Vagina (tissue), 2 donors: ENCODE results near the gene GABRP. TPM values are rescaled to one million over a fixed set of nuclear protein-coding genes. Genes with fewer than 3 reads are reported as not detected.

Experiments
- DNase-seq, 2 donors: peaks; one replicate each; pipeline ENCODE4 v3.0.0-alpha.2; 2017; ENCODE audit errors: extremely low spot score in 2 of 2
- H3K27ac ChIP-seq: fragments of 200-600 bp; sonication (generic); one replicate; pipeline ENCODE4 v1.5.1; 2019
- H3K27me3 ChIP-seq: fragments of 200-600 bp; sonication (generic); one replicate; pipeline ENCODE4 v1.5.1; 2019
- H3K36me3 ChIP-seq, 2 donors: fragments of 200-600 bp; sonication (generic); one replicate each; pipeline ENCODE4 v1.5.1; 2017 to 2019
- H3K4me1 ChIP-seq: fragments of 200-600 bp; sonication (generic); one replicate; pipeline ENCODE4 v1.5.1; 2019
- H3K4me3 ChIP-seq, 2 donors: fragments of 200-600 bp; sonication (generic); 1 replicate in 1 of 2; 2 replicates in 1 of 2; pipeline ENCODE4 v1.5.1; 2016 to 2019
- H3K9me3 ChIP-seq: fragments of 200-600 bp; sonication (generic); one replicate; pipeline ENCODE4 v1.5.1; 2019
- POLR2A ChIP-seq, 2 donors: fragments of 450-650 bp; IDR thresholded peaks; one replicate each; pipeline ENCODE4 v1.6.1; 2017; ENCODE audit warnings: antibody characterized with exemption in 2 of 2, mild to moderate bottlenecking in 2 of 2, moderate library complexity in 2 of 2
- POLR2AphosphoS5 ChIP-seq, 2 donors: sonication (generic); formaldehyde crosslinking; IDR thresholded peaks; one replicate each; pipeline ENCODE4 v1.9.0; 2017; ENCODE audit warnings: antibody characterized with exemption in 2 of 2, mild to moderate bottlenecking in 2 of 2, low read depth in 1 of 2; ENCODE audit not compliant: insufficient read depth in 1 of 2
- intact Hi-C: fragments of 100-400 bp; cut with DNase I; formaldehyde crosslinking; loops from one replicate; pipeline ENCODE4 v1.15.1; 2023
- total RNA-seq: library from RNA; depleted of rRNA; stranded (reverse); fragments of >200 nt; gene quantifications from one replicate; pipeline ENCODE4 v1.2.3, GENCODE V29; 2016
- TF ChIP-seq, protein P1 (sequence below), 3 experiments: fragments of 450-650 bp in 2 of 3; fragments of 200-600 bp in 1 of 3; sonication (generic) in 1 of 3; IDR thresholded peaks; one replicate each; pipeline ENCODE4 v1.5.1; 2017 to 2019; ENCODE audit warnings: antibody characterized with exemption in 3 of 3, mild to moderate bottlenecking in 2 of 3, moderate library complexity in 2 of 3

GABRP gene
- total RNA-seq, 1 donor from 2014 or later: 20.6 TPM

DNA sequence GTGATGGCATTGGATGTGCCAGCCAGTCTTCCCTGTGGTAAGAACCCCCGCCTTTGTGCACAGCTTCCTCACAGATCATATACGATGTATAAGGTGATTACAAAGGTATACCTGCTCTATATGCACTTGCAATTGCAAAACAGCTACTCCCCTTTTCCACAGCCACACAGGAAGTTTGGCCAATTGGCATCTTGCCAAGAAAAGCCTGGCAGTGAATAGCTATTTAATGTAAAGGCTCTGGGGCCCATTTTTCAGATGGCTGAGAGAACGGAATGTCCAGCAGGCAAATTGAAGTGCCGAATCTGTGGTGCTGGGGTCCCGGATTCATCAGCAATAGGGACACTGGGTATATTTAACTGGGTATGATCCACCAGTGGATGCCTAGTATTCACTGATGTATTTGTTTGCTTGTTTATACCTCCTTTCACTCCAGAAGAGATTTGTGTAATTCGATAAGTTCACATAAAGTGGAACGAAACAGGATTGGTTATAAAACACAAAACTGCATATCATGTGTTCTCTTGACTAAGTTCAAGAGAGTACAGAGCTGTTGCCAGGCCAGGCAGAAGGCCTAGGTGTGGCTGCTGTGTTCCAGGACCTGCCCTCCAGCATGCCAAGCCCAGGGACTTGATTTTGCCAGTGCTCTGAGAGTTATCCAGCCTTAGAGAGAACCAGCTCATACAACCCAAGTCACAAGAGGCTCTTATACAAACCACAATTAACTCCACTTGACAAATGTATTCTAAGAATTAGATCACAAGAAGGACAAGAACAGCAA, 27.7 kb upstream of the GABRP start:
- Histone ChIP-seq H3K27ac (peak overlapping the region; percentile 16), H3K4me1 (peaks cover 30% of the 10 kb centered on the region), H3K27me3 (no peaks in the 10 kb centered on the region), H3K4me3 (no peak overlapping the region), H3K36me3 (no peaks in the 10 kb centered on the region), H3K9me3 (no peaks in the 10 kb centered on the region)
- TF ChIP-seq POLR2AphosphoS5 (IDR thresholded peaks at IDR 0.05; ENCODE audit: insufficient read depth in 1 of 2, low read depth in 1 of 2) (no peak), POLR2A (IDR thresholded peaks at IDR 0.05) (no peak)
- TF ChIP-seq, protein P1, sequence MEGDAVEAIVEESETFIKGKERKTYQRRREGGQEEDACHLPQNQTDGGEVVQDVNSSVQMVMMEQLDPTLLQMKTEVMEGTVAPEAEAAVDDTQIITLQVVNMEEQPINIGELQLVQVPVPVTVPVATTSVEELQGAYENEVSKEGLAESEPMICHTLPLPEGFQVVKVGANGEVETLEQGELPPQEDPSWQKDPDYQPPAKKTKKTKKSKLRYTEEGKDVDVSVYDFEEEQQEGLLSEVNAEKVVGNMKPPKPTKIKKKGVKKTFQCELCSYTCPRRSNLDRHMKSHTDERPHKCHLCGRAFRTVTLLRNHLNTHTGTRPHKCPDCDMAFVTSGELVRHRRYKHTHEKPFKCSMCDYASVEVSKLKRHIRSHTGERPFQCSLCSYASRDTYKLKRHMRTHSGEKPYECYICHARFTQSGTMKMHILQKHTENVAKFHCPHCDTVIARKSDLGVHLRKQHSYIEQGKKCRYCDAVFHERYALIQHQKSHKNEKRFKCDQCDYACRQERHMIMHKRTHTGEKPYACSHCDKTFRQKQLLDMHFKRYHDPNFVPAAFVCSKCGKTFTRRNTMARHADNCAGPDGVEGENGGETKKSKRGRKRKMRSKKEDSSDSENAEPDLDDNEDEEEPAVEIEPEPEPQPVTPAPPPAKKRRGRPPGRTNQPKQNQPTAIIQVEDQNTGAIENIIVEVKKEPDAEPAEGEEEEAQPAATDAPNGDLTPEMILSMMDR (IDR thresholded peaks at IDR 0.05): no peak
- no peak for DNase-seq
- intact Hi-C loops: no loop called here

GRCh38 chr5:170756691-170757090, 26.8 kb upstream of the GABRP start:
- intact Hi-C loops: no loop called here

GRCh38 chr5:170757182-170757601, 26.3 kb upstream of the GABRP start:
- TF ChIP-seq, protein P1 (IDR thresholded peaks at IDR 0.05): no peak
- TF ChIP-seq POLR2AphosphoS5 (IDR thresholded peaks at IDR 0.05; ENCODE audit: insufficient read depth in 1 of 2, low read depth in 1 of 2): no peak
- no peak for DNase-seq
- intact Hi-C loops: no loop called here

More at GRCh38 chr5:170756691-170757090, 26.8 kb upstream of the GABRP start:
- no peak for DNase-seq
- TF ChIP-seq POLR2A (IDR thresholded peaks at IDR 0.05): no peak
- TF ChIP-seq, protein P1 (IDR thresholded peaks at IDR 0.05): no peak
- TF ChIP-seq POLR2AphosphoS5 (IDR thresholded peaks at IDR 0.05; ENCODE audit: insufficient read depth in 1 of 2, low read depth in 1 of 2): no peak
- H3K4me3 ChIP-seq: no peak overlapping the region
- H3K27me3 ChIP-seq: no peaks in the 10 kb centered on the region
- peaks cover 25% of the 10 kb centered on the region for H3K4me1 ChIP-seq
- H3K9me3 ChIP-seq: no peaks in the 10 kb centered on the region
- H3K36me3 ChIP-seq: no peaks in the 10 kb centered on the region
- no peak overlapping the region for H3K27ac ChIP-seq

GRCh38 chr5:170757669-170758068, 25.9 kb upstream of the GABRP start:
- Histone ChIP-seq H3K27ac (no peak overlapping the region), H3K27me3 (no peaks in the 10 kb centered on the region), H3K4me3 (no peak overlapping the region), H3K36me3 (no peaks in the 10 kb centered on the region), H3K4me1 (peaks cover 17% of the 10 kb centered on the region), H3K9me3 (no peaks in the 10 kb centered on the region)
- intact Hi-C loops: no loop called here
- no peak for TF ChIP-seq POLR2AphosphoS5 (IDR thresholded peaks at IDR 0.05; ENCODE audit: insufficient read depth in 1 of 2, low read depth in 1 of 2)
- TF ChIP-seq, protein P1 (IDR thresholded peaks at IDR 0.05): no peak
- TF ChIP-seq POLR2A (IDR thresholded peaks at IDR 0.05): no peak
- no peak for DNase-seq

More at GRCh38 chr5:170757182-170757601, 26.3 kb upstream of the GABRP start:
- Histone ChIP-seq H3K4me3 (no peak overlapping the region), H3K27ac (no peak overlapping the region), H3K36me3 (no peaks in the 10 kb centered on the region), H3K9me3 (no peaks in the 10 kb centered on the region), H3K4me1 (peaks cover 20% of the 10 kb centered on the region), H3K27me3 (no peaks in the 10 kb centered on the region)

- no peak for DNase-seq
- H3K9me3 ChIP-seq: no peaks in the 10 kb centered on the region
- TF ChIP-seq POLR2A (IDR thresholded peaks at IDR 0.05): no peak
- H3K4me1 ChIP-seq: peaks cover 17% of the 10 kb centered on the region
- H3K27ac ChIP-seq: no peak overlapping the region
- no peaks in the 10 kb centered on the region for H3K36me3 ChIP-seq
- H3K4me3 ChIP-seq: no peak overlapping the region
- H3K27me3 ChIP-seq: no peaks in the 10 kb centered on the region
- intact Hi-C loops: no loop called here
Observed at GRCh38 chr5:170758481-170758880, 25.0 kb upstream of the GABRP start.
